Astrocyte (in vitro differentiated cells and primary cell): Measurements from ENCODE around the gene RTN4RL2. TPM values are rescaled to one million over a fixed set of nuclear protein-coding genes. Genes with fewer than 3 reads are reported as not detected.

Experiments
- DNase-seq: peaks from one replicate; pipeline ENCODE4 v3.0.0-alpha.2; 2010; ENCODE audit warnings: low read depth
- FAIRE-seq: peaks from 2 replicates; lab custom pipeline; 2011; peaks lifted over from hg19 to GRCh38; lab: Jason Lieb, UNC
- H2AFZ ChIP-seq: 2 replicates; pipeline ENCODE4 v1.6.0; 2012; ENCODE audit warnings: low read depth, low read length, inconsistent platforms
- H3K27ac ChIP-seq: 2 replicates; pipeline ENCODE4 v1.5.1; 2011; ENCODE audit warnings: low read depth, low read length, inconsistent platforms
- H3K27me3 ChIP-seq: 2 replicates; pipeline ENCODE4 v1.6.0; 2011; ENCODE audit warnings: low read length, inconsistent platforms; ENCODE audit not compliant: insufficient read depth
- H3K36me3 ChIP-seq: 2 replicates; pipeline ENCODE4 v1.5.1; 2011; ENCODE audit warnings: low read length, inconsistent platforms; ENCODE audit not compliant: insufficient read depth
- H3K4me1 ChIP-seq: 2 replicates; pipeline ENCODE4 v1.5.1; 2011; ENCODE audit warnings: low read length, inconsistent platforms; ENCODE audit not compliant: insufficient read depth
- H3K4me2 ChIP-seq: 2 replicates; pipeline ENCODE4 v1.6.0; 2012; ENCODE audit warnings: low read length, inconsistent platforms
- H3K4me3 ChIP-seq: 2 replicates; pipeline ENCODE4 v1.5.1; 2011; ENCODE audit warnings: low read depth, mild to moderate bottlenecking, low read length, inconsistent platforms; ENCODE audit not compliant: insufficient read depth
- H3K79me2 ChIP-seq: 2 replicates; pipeline ENCODE4 v1.6.0; 2012; ENCODE audit warnings: mild to moderate bottlenecking, low read length, inconsistent platforms; ENCODE audit not compliant: insufficient read depth
- H3K9ac ChIP-seq: 2 replicates; pipeline ENCODE4 v1.6.0; 2012; ENCODE audit warnings: mild to moderate bottlenecking, low read length, inconsistent platforms
- H3K9me3 ChIP-seq: 2 replicates; pipeline ENCODE4 v1.5.1; 2012; ENCODE audit warnings: low read depth, mild to moderate bottlenecking, low read length, inconsistent platforms; ENCODE audit not compliant: insufficient read depth
- H4K20me1 ChIP-seq: 2 replicates; pipeline ENCODE4 v1.6.0; 2012; ENCODE audit warnings: low read length, inconsistent platforms; ENCODE audit not compliant: insufficient read depth
- H3K27ac Mint-ChIP-seq: one replicate; pipeline ENCODE4 v1.8.0; 2021; ENCODE audit warnings: mild to moderate bottlenecking, mixed read lengths; ENCODE audit not compliant: unreplicated experiment
- H3K27me3 Mint-ChIP-seq: one replicate; pipeline ENCODE4 v1.8.0; 2021; ENCODE audit warnings: low read depth, mixed read lengths; ENCODE audit not compliant: unreplicated experiment
- H3K36me3 Mint-ChIP-seq: one replicate; pipeline ENCODE4 v1.8.0; 2021; ENCODE audit warnings: low read depth, mixed read lengths; ENCODE audit not compliant: unreplicated experiment
- H3K4me1 Mint-ChIP-seq: one replicate; pipeline ENCODE4 v1.8.0; 2021; ENCODE audit warnings: low read depth, mixed read lengths; ENCODE audit not compliant: unreplicated experiment
- H3K4me3 Mint-ChIP-seq: one replicate; pipeline ENCODE4 v1.8.0; 2021; ENCODE audit warnings: mild to moderate bottlenecking, moderate library complexity, mixed read lengths; ENCODE audit not compliant: unreplicated experiment
- H3K9me3 Mint-ChIP-seq: one replicate; pipeline ENCODE4 v1.8.0; 2021; ENCODE audit warnings: mild to moderate bottlenecking, mixed read lengths; ENCODE audit not compliant: unreplicated experiment
- CTCF ChIP-seq: IDR thresholded peaks from 2 replicates; pipeline ENCODE4 v1.5.1; 2011; ENCODE audit warnings: low read depth, mild to moderate bottlenecking, inconsistent platforms, low read length, moderate library complexity; ENCODE audit not compliant: insufficient read depth
- EZH2 ChIP-seq: IDR thresholded peaks from 2 replicates; pipeline ENCODE4 v1.6.1; 2012; ENCODE audit warnings: mild to moderate bottlenecking, low read length, inconsistent platforms; ENCODE audit not compliant: insufficient read depth
- total RNA-seq: library from RNA; stranded (reverse); gene quantifications from 2 replicates; pipeline ENCODE4 v1.2.1, GENCODE V29; 2021

The RTN4RL2 gene
- total RNA-seq, 1 donor from 2014 or later, result 0.50 TPM

GRCh38 chr11:57460758-57461749 lies 726 bp downstream of the RTN4RL2 start:
- H3K9ac ChIP-seq, result no peak overlapping the region
- H3K9me3 ChIP-seq, result no peaks in the 10 kb centered on the region
- no peaks in the 10 kb centered on the region for H3K79me2 ChIP-seq
- H3K27ac ChIP-seq, result no peak overlapping the region
- H3K4me1 ChIP-seq, result peaks cover 13% of the 10 kb centered on the region
- no peak for TF ChIP-seq CTCF
- peak; percentile 75 for TF ChIP-seq EZH2
- H2AFZ ChIP-seq, result no peak overlapping the region
- FAIRE-seq (no peak), DNase-seq (no peak)
- H3K4me2 ChIP-seq, result peak overlapping the region; percentile 81
- no peaks in the 10 kb centered on the region for H3K36me3 ChIP-seq
- H3K9me3 Mint-ChIP-seq, result no peaks in the 10 kb centered on the region
- peaks cover 47% of the 10 kb centered on the region for H3K27me3 ChIP-seq
- no peak overlapping the region for H3K4me3 ChIP-seq
- no peak overlapping the region for H3K27ac Mint-ChIP-seq
- H3K4me3 Mint-ChIP-seq, result no peak overlapping the region
- peaks cover 5% of the 10 kb centered on the region for H3K4me1 Mint-ChIP-seq
- H4K20me1 ChIP-seq, result peaks cover 9% of the 10 kb centered on the region
- H3K36me3 Mint-ChIP-seq, result no peaks in the 10 kb centered on the region
- H3K27me3 Mint-ChIP-seq, result peaks cover 66% of the 10 kb centered on the region

- H3K9me3 Mint-ChIP-seq, result no peaks in the 10 kb centered on the region
- no peak for DNase-seq
- H3K4me1 ChIP-seq, result peaks cover 13% of the 10 kb centered on the region
- no peaks in the 10 kb centered on the region for H3K79me2 ChIP-seq
- H3K27ac ChIP-seq, result no peak overlapping the region
- no peaks in the 10 kb centered on the region for H3K36me3 ChIP-seq
- no peak overlapping the region for H3K4me2 ChIP-seq
- H3K27ac Mint-ChIP-seq, result no peak overlapping the region
- H3K4me3 ChIP-seq, result no peak overlapping the region
- peaks cover 67% of the 10 kb centered on the region for H3K27me3 Mint-ChIP-seq
- H3K4me1 Mint-ChIP-seq, result peaks cover 5% of the 10 kb centered on the region
- no peaks in the 10 kb centered on the region for H3K36me3 Mint-ChIP-seq
- no peak overlapping the region for H3K4me3 Mint-ChIP-seq
- H2AFZ ChIP-seq, result no peak overlapping the region
- H3K9me3 ChIP-seq, result no peaks in the 10 kb centered on the region
- peaks cover 9% of the 10 kb centered on the region for H4K20me1 ChIP-seq
- FAIRE-seq, result no peak
- H3K9ac ChIP-seq, result no peak overlapping the region
- no peak for TF ChIP-seq CTCF
- no peak for TF ChIP-seq EZH2
- H3K27me3 ChIP-seq, result peaks cover 47% of the 10 kb centered on the region
Observed at GRCh38 chr11:57461841-57462489, 1.6 kb downstream of the RTN4RL2 start.
